Measurements from ENCODE around the gene NOX3. TPM values are rescaled to one million over a fixed set of nuclear protein-coding genes. Genes with fewer than 3 reads are reported as not detected.

Gene NOX3
- total and polyA plus RNA-seq, 9 of the 15 experiments (the other 6 are each of a cell fraction or from before 2014, with no cell fraction given), result not detected

DNA sequence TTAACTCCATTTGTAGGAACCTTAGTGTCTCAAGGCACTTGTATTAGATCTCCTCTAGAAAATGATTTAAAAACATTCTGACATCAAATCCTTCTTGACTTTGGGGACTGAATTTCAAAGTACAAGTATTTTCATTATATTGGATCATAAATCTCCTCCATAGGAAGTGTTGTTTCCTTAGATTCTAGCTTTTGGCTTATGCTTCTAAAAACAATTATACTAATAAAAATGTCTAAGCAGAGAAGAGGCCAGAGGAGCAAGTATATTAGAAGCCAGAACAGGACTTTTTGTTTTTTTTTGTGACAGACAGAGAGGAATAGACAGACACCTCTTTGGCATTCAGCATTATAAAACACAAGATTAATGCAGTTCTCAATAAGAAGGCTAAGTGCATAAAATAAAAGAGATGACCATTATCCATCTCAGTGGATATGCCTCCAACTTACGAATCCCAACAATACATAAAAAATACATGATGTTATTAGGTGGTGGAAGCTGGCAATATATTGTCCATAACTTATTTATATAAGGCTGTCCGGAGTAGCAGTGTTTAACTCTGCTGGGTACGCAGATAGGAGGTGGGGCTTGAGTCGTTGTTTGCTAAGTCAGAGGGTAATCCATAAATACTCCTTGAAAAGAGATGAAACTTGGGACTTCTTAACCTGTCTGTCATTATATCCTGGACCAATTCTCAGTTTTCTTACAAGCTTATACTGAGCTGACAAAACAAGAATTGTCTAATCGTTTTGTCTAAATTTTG is 31.9 kb upstream of the NOX3 start:
- intact Hi-C loops (cut with micrococcal nuclease), result no loop called here

DNA sequence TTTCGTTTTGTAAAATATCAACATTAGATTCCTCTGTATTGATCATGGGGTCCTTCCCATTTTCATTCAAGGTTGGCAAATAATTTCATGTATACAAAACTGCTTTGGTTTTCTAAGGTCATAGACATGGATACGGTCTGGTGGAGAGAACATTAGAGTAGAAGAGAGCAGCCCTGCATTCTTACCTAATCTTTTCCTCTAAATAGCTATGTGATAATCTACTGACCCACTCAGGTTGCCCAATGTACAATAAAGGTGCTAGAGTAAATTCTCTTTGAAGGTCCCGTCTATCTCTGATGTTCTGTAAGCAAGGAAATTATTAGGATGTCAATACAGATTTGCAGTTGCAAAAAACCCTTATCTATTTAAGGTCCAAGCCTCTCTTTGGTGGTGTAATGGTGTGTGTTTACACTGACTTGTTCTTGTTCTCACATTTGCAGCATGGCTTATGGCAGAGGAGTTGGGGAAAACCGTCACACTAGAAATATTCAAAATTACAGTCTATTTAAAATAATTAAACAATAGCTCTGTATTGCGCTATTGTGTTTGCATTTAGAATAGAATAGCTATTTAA is 31.2 kb upstream of the NOX3 start:
- ATAC-seq (no peak), DNase-seq (ENCODE audit: extremely low read depth in 1 of 4, low spot score in 3 of 4) (no peak), FAIRE-seq (no peak)
- in situ Hi-C loops (cut with MboI), result no loop called here
- no peaks in the 10 kb centered on the region for H4K20me1 ChIP-seq (replicated peaks; ENCODE audit: control insufficient read depth, insufficient read depth, low read length)
- intact Hi-C loops (cut with micrococcal nuclease), result no loop called here
- no peaks in the 10 kb centered on the region for H3K4me1 ChIP-seq (replicated peaks in 1 of 2; ENCODE audit: control insufficient read depth in 2 of 2, insufficient read depth in 2 of 2, low read length in 2 of 2)
- ChIA-PET POLR2A (interaction anchor here (1.2 kb wide), 1 partner anchor 74 kb away, joined by 3 read pairs; no protein-coding TSS in a partner anchor), CTCF (ENCODE audit: low intra/inter-chr PET ratio) (no interaction called here)
- BruUV-seq (replicated peaks), result no TSS peak
- H3K4me2 ChIP-seq (ENCODE audit: insufficient read depth, low read length), result no peak overlapping the region
- no peak overlapping the region for H3K9ac ChIP-seq (ENCODE audit: insufficient read depth in 1 of 2, low read depth in 2 of 2, low read length in 2 of 2)
- no peaks in the 10 kb centered on the region for H3K36me3 ChIP-seq (ENCODE audit: control insufficient read depth, insufficient read depth, low read length)
- H2AFZ ChIP-seq (ENCODE audit: low read depth, low read length), result no peak overlapping the region
- H3K4me3 ChIP-seq, result no peak overlapping the region
- WGBS (ENCODE audit: insufficient coverage, low coverage, missing lambda C conversion rate), result under 1% methylated on average over 5 of the region's 5 CpGs
- no peaks in the 10 kb centered on the region for H3K9me3 ChIP-seq (replicated peaks; ENCODE audit: control insufficient read depth, insufficient read depth, low read depth, low read length)
- H3K79me2 ChIP-seq (ENCODE audit: control insufficient read depth, insufficient read depth, low read length), result no peaks in the 10 kb centered on the region
- no peaks in the 10 kb centered on the region for H3K9me1 ChIP-seq (ENCODE audit: control insufficient read depth, insufficient read depth, low read length)
- no peak overlapping the region for H3K27ac ChIP-seq (ENCODE audit: extremely low read depth, low read depth, low read length)
- H3K27me3 ChIP-seq (ENCODE audit: control insufficient read depth in 2 of 2, insufficient read depth in 2 of 2, low read length in 2 of 2), result no peaks in the 10 kb centered on the region
- TF ChIP-seq ZBTB11 (CRISPR knock-in tag; IDR thresholded peaks at IDR 0.05), result no peak
- TF ChIP-seq, protein P1, sequence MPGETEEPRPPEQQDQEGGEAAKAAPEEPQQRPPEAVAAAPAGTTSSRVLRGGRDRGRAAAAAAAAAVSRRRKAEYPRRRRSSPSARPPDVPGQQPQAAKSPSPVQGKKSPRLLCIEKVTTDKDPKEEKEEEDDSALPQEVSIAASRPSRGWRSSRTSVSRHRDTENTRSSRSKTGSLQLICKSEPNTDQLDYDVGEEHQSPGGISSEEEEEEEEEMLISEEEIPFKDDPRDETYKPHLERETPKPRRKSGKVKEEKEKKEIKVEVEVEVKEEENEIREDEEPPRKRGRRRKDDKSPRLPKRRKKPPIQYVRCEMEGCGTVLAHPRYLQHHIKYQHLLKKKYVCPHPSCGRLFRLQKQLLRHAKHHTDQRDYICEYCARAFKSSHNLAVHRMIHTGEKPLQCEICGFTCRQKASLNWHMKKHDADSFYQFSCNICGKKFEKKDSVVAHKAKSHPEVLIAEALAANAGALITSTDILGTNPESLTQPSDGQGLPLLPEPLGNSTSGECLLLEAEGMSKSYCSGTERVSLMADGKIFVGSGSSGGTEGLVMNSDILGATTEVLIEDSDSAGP (CRISPR knock-in tag; IDR thresholded peaks at IDR 0.05), result no peak
- no peak for TF ChIP-seq IRF9 (tag; IDR thresholded peaks at IDR 0.05)
- TF ChIP-seq ZNF24 (IDR thresholded peaks at IDR 0.05), result no peak

More for the DNA sequence above, 31.9 kb upstream of the NOX3 start:
- CTCF ChIA-PET (ENCODE audit: low intra/inter-chr PET ratio), result no interaction called here
- Histone ChIP-seq H3K9me1 (ENCODE audit: control insufficient read depth, insufficient read depth, low read length) (no peaks in the 10 kb centered on the region), H3K36me3 (ENCODE audit: control insufficient read depth, insufficient read depth, low read length) (no peaks in the 10 kb centered on the region), H3K27ac (ENCODE audit: extremely low read depth, low read depth, low read length) (no peak overlapping the region), H3K4me3 (no peak overlapping the region), H2AFZ (ENCODE audit: low read depth, low read length) (no peak overlapping the region), H3K4me2 (ENCODE audit: insufficient read depth, low read length) (no peak overlapping the region), H3K27me3 (ENCODE audit: control insufficient read depth in 2 of 2, insufficient read depth in 2 of 2, low read length in 2 of 2) (no peaks in the 10 kb centered on the region), H3K4me1 (replicated peaks in 1 of 2; ENCODE audit: control insufficient read depth in 2 of 2, insufficient read depth in 2 of 2, low read length in 2 of 2) (no peaks in the 10 kb centered on the region), H3K9ac (ENCODE audit: insufficient read depth in 1 of 2, low read depth in 2 of 2, low read length in 2 of 2) (no peak overlapping the region), H3K9me3 (replicated peaks; ENCODE audit: control insufficient read depth, insufficient read depth, low read depth, low read length) (no peaks in the 10 kb centered on the region), H3K79me2 (ENCODE audit: control insufficient read depth, insufficient read depth, low read length) (no peaks in the 10 kb centered on the region), H4K20me1 (replicated peaks; ENCODE audit: control insufficient read depth, insufficient read depth, low read length) (no peaks in the 10 kb centered on the region)
- ATAC-seq, result no peak
- POLR2A ChIA-PET, result interaction anchor here (0.6 to 1.2 kb wide), 2 partner anchors 75 to 80 kb away, joined by 3 to 4 read pairs; no protein-coding TSS in a partner anchor
- 2% methylated on average over 5 of the region's 5 CpGs for WGBS (ENCODE audit: insufficient coverage, low coverage, missing lambda C conversion rate)
- DNase-seq (ENCODE audit: extremely low read depth in 1 of 4, low spot score in 3 of 4), result no peak
- BruUV-seq (replicated peaks), result no TSS peak
- no peak for FAIRE-seq
- TF ChIP-seq MCM3 (IDR thresholded peaks at IDR 0.05), result no peak
- no peak for TF ChIP-seq ZFP1 (CRISPR knock-in tag; IDR thresholded peaks at IDR 0.05)
- TF ChIP-seq ZC3H4 (CRISPR knock-in tag; IDR thresholded peaks at IDR 0.05; ENCODE audit: borderline replicate concordance), result no peak
- no peak for TF ChIP-seq SRSF9 (IDR thresholded peaks at IDR 0.05; ENCODE audit: borderline replicate concordance, low read depth, low read length)
- TF ChIP-seq XRCC4 (IDR thresholded peaks at IDR 0.05; ENCODE audit: extremely low read depth, insufficient read depth, insufficient read length), result no peak
- no peak for TF ChIP-seq ZNF212 (CRISPR knock-in tag; IDR thresholded peaks at IDR 0.05)
- in situ Hi-C loops (cut with MboI), result no loop called here

Data from K562 (cell line).